Measurements from ENCODE around the gene DNAAF1.

GRCh38 chr16:84225126-84225525 is 80.0 kb downstream of the DNAAF1 start:
- TF ChIP-seq CTCF (IDR thresholded peaks at IDR 0.05) (no peak), FOXM1 (IDR thresholded peaks at IDR 0.05; ENCODE audit: low read depth) (no peak), POLR2AphosphoS5 (IDR thresholded peaks at IDR 0.05; ENCODE audit: low read depth, low read length) (no peak), CHD2 (IDR thresholded peaks at IDR 0.05; ENCODE audit: low read length, partially characterized antibody) (no peak), RCOR1 (IDR thresholded peaks at IDR 0.05; ENCODE audit: low read length) (no peak), EZH2phosphoT487 (IDR thresholded peaks at IDR 0.05; ENCODE audit: borderline replicate concordance, low read depth) (no peak), RXRA (IDR thresholded peaks at IDR 0.05; ENCODE audit: borderline replicate concordance, low read depth) (no peak), RAD21 (IDR thresholded peaks at IDR 0.05; ENCODE audit: low read length) (no peak), REST (IDR thresholded peaks at IDR 0.05; ENCODE audit: low read depth, low read length) (no peak), EP300 (IDR thresholded peaks at IDR 0.05; ENCODE audit: borderline replicate concordance in 1 of 2, low read depth in 1 of 2, low read length in 1 of 2) (no peak), MAX (IDR thresholded peaks at IDR 0.05; ENCODE audit: low read depth) (no peak), TAF1 (IDR thresholded peaks at IDR 0.05; ENCODE audit: borderline replicate concordance, low read depth, low read length) (no peak), MXI1 (IDR thresholded peaks at IDR 0.05; ENCODE audit: low read depth, low read length) (no peak), TCF12 (IDR thresholded peaks at IDR 0.05) (no peak)
